Hepatic stellate cell (primary cell): Measurements from ENCODE around the gene ABCD3.
"Not testable (repeated sequence)": the region's sequence is repeated elsewhere in the genome, so short reads cannot be mapped to it uniquely, and the experiment has no call there.

Source experiments
- DNase-seq: peaks from one replicate; pipeline ENCODE4 v3.0.0; 2011; ENCODE audit warnings: low spot score

ABCD3 gene

DNA sequence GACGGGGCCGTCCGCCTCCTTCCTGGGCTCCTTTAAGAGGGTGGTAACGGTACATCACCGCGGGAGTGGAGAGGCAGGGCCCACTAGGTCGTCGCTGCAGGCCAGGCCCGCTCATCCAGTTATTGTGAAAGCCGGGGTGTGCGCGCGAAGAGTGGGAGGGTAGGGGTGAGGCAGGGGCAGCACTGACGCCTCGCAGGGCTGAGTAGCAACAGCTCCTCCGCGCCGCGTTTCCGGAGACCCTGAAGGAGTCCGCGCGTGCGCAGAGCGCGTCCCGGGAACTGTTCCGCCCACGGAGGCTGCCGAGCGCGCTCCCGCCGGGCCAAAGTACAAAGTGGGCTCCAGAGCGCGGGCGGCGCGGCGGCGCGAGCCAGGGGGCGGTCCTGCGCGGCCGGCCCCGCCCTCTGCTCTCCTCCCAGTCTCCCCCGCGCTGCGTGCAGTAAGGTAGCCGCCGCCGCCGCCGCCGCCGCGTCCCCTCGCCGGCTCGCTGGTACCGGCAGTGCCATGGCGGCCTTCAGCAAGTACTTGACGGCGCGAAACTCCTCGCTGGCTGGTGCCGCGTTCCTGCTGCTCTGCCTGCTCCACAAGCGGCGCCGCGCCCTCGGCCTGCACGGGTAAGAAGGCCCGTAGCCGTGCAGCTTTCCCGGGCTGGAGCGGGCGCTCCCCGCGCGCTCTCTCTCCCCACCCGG, at the start of gene ABCD3:
ABCD3 (plus strand) TSS at position 412 of the 686 bp plus-strand sequence; CDS start at position 502, 90 bp downstream.
- peak; percentile 92 for DNase-seq

DNA sequence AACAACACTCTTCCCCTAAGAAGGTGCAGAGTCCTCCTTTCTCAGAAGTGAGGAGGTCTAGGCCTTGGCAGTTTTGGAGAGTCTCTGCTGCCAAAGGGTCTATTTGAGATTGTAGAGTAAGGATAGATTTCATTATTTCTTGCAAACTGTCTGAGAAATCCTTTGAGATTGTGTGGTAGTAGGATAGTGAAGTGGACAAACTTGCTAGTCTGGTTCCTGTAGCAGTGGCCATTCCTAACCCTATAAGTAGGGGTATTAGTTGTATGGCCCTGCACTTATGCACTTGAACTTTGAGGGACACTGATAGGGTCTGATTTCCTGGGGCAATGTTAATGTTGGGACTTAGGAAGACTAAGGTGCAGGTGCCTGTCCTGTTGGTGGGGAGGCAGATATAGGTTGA, 45.4 kb upstream of the ABCD3 start:
- not testable (repeated sequence) for DNase-seq

DNA sequence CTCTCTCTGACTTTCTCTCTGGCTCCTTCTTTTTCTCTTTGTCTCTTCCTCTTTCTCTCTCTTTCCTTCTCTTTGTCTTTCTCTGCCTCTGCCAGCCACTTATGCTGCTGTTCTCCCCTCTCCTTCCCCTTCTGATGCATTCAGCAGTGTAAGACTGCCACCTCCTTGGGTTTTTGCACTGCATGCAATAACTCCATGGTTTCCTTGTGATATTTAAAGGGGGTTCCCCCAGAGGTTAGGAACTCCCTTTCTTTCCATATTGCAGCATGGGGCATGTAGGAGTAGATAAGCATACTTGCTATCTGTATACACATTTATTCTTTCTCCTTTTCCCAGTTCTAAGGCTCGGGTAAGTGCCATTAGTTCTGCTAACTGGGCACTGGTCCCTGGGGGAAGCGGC, 44.9 kb upstream of the ABCD3 start:
- not testable (repeated sequence) for DNase-seq

DNA sequence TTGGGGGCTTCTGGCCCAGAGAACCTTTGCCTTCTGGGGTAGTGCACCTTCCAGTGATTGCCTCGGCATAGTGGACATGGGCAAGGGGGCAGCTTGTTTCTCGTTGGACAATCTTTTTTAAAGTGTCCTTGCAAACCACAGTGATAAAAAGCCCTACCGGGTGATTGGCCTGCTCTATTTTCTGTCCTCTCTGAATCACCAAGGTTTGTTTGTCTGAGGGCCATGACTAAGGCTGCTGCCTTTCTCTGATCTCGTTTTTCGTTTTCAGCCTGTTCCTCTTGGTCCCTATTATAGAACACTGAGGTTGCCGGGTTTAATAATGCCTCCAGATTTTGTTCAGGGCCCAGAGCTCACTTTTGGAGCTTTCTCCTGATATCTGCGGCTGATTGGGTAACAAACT, 42.5 kb upstream of the ABCD3 start:
- DNase-seq, result not testable (repeated sequence)

DNA sequence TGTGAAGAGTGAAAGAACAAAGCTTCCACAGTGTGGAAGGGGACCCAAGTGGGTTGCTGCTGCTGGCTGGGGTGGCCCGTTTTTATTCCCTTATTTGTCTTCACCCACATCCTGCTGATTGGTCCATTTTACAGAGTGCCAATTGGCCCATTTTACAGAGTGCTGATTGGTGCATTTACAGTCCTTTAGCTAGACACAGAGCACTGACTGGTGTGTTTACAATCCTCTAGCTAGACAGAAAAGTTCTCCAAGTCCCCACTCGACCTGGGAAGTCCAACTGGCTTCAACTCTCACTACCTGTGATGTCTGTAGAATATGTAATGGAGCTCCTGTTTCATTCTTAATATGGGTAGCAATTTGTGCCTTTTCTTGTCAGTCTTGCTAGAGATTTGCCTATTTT, 39.7 kb upstream of the ABCD3 start:
- not testable (repeated sequence) for DNase-seq

DNA sequence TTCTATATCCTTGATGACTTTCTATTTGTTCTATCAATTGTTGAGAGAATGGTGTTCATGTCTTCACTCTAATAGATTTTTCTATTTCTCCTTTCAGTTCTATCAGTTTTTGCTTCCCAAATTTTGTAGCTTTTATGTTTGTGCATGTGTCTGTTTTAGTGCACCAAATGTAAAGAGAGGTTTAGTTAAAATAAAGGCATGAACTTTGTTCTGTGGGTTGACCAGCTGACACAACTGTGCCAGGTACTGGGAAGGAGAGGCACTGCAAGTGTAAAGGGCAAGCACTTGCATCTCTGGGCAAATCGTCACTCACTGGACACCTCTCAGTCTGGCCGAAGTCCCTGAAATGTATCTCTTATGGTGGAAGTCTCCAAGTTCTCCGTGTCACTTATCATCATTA, 38.6 kb upstream of the ABCD3 start:
- no peak for DNase-seq

DNA sequence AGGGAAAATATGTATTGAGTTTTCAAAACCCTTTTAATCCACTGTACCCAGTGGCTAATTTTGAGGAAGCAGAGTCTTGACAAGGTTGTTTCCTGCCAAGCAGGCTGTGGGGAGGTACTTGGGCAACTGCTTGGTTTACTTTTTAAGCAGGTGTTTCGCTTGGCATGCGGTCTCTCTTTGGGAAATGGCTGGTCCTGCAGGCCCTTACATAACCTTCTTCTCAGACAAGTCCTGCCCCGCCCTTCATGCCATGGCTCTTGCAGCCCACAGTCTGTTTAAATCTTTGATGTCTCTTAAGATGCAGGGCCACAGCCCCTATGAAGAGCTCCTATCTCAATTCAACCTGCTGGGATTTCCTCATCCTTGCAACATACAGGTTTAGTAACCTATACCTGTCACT, 36.0 kb upstream of the ABCD3 start:
- no peak for DNase-seq

DNA sequence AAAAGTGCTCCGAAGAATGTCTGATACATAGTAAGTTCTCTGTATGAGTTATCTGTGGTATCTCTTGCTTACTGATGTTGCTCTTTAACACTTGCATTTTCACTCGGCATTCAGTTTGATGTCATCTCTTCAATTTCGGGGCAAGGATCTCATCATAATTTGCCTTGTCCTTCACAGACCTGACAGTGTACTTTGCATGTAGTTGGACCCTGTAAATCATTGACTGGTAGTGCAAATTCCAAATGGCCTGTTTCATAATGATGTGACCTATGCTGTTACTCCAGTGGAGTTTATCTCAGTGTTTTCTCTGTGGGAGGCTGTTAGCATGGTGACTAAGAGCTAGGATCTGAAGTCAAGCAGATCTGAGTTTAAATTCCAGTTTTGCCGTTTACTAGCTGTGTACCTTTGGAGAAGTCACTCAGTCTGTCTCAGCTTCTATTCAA, 34.2 kb upstream of the ABCD3 start:
- DNase-seq, result peak; percentile 11

DNA sequence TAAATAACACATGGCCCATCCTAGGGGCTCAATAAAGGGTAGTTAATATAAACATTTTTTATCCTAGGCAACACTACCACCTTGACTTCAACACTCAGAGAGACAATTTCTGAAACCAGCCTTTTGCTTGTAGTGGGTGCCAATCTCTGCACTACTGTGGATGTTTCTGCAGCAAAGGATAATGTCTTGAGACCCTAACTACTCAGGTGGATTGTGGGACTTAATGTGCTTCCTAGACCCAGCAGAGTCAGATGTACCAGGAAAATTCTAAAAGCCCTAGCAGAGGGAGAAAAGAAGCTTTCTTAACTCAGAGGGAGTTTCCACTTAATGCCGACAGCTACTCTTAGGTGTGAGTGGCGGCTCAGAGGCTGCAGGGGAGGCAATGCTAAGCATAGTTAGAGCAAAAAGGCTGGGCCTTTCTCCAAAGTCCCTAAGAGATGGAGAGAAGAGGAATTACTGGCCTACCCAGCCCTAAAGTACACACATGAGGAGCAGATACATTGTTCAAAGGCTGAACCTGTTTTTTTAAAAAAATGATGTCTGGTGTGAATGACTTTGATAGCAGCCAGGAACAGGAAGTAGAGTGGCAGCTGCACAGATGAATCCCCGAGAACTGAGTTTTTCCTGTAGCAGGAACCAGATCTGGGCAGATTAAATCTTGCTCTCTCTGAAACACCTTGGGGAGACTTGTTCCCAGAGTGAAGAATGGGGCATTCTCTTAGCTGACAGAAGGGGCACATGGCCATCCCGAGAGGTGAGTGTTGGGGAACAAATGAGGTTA, 33.5 kb upstream of the ABCD3 start:
- no peak for DNase-seq

DNA sequence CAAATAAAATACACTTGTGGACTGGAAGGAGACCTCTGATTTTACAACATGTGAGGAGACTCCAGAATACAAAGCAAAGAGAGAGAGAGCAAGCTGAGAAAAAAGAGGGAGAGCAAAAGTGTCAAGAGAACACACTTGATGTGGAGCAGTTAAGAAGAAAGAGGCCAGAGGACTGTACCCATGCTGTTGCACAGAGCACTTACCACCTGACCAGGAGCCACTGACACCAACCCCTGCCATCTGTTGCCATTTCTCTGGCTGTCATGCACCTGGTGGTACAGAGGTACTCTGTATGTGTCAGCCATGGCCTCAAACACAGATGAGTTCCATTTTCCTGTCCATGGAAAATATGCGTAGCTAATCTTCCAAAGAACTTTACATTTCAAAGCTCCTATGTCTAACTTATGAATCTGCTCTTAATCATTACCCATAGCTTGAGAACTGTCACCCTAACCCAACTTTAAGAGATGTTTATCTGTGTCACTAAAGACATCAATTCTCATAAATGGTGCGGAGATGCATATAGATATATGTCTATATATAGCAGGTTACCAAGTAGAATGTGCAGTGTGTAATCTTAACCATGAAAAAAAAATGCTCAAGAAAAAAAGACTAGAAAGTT, 32.8 kb upstream of the ABCD3 start:
- DNase-seq, result no peak

DNA sequence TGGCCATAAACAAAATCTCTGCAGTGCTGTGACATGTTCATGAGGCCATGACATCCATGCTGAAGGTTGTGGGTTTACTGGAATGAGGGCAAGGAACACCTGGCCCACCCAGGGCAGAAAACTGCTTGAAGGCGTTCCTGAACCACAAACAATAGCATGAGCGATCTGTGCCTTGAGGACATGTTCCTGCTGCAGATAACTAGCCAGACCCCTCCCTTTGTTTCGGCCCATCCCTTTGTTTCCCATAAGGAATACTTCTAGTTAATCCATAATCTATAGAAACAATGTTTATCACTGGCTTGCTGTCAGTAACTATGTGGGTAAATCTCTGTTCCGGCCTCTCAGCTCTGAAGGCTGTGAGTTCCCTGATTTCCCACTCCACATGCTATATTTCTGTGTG, 28.9 kb upstream of the ABCD3 start:
- no peak for DNase-seq

DNA sequence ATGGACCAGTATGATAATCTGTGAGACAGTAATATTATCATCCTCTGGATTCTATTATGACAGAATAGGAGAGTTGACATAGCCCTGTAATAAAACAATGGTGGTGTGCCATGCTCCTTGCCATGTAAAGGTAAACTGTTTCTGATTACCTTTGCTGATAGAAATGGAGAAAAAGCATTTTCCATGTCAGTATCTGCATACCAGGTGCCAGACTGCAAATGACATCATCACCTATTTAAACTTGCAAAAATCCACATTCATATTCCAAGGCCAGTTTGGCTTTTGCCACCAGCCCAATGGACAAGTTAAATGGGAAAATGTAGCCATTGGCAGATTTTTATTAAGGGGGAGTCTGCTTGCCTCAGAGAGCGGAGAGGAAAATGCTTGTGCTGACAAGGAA, 23.9 kb upstream of the ABCD3 start:
- DNase-seq, result no peak

DNA sequence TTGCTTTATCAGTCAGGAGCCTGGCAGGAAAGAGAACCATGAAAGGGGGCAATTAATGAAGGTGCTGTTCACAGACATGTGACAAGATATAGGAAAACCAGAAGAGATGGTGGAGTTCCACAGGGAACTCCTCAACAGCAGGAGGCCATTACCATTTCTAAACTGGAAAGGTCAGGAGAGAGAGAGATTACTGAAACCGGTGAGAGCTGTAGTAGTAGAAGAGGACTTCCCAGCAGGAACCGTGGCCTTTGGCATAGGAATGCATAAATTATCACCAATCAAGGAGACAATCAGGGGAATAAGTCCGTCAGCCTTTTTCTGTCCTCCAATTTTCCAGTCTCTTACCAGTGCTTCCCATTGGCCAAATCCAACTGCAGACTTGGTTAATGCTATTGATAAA, 23.0 kb upstream of the ABCD3 start:
- no peak for DNase-seq

DNA sequence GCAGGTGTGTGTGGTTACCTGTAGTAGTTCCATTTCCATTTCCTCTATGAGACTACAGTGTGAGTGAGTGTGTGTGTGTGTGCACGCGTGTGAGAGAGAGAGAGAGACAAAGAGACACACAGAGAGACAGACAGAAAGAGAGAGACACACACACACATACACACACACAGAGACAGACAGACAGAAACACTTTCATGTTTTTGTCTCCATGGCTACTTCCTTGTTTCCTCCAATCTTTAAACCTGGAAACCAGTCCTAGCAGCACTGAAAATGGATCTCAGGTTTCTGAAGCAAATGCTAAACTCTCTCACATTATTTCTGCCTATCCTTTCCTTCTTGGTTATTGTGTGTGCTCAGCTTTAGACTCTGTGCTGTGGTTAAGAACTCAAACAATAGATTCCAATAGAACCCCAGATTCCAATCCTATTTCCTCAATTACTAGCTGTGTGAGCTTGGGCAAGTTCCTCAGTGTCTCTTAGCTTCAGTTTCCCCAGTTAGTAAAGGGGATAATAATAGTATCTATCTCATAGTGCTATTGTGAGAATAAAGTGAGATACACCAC, 22.4 kb upstream of the ABCD3 start:
- no peak for DNase-seq

DNA sequence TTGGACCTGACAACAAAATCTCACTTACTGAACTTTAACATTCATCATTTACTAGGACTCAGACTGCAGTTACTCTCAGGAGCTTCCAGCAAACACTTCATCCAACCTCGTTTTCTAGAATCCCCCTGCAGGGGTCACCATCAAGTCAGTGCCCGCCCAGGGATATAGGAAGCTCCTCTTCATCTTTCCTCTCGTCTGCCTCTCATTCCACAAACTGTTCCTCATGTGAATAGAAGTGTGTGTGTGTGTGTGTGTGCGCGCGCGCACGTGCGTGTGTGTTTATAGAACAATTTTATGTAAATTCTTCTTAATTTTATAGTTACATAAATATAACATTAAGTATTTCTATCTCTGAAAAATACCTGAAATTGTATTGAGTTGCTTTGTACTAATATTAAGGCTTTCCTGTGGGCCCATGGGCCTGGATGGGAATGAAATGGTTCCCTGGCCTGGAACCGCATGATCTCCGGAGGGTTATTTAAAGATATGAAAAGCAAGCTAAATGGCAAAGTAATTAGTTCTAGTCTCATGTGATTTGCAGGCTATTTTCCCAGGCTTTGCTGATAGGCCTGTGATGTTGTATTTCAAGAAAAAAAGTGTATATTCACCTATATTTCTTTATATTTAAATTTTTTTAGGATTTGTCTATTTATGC, 21.7 kb upstream of the ABCD3 start:
- DNase-seq, result no peak

DNA sequence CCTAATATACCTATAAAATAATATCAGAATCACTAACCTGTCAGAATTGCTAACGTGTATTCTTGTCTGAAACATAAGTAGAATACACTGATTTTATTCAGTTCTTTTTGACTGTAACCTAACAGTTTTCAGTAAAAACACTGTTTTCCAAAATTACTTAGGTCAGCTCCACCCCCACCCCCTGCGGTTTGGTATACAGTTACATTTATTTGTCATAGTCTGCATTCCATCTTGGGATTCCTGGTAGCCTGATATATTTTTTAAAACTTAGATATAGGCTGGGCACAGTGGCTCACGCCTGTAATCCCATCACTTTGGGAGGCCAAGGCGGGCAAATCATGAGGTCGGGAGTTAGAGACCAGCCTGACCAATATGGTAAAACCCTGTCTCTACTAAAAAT, 19.8 kb upstream of the ABCD3 start:
- DNase-seq, result no peak

DNA sequence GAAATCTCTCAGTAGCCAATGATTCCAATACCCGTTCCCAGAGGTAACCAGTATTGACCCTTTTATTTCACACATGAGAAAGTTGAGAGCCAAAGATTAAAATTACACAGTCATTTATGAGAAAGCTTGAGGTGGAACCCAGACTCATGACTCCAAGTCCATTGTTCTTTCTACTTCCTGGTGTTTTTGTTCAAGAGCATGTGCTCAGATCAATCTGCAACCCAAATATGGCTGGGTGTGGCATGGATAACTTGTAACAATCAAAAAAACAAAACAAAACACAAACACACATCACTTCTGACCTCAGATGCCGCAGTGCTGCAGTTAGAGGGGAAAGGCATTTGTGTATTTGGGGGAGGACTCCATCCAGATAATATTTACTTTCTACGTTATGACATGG, 18.7 kb upstream of the ABCD3 start:
- no peak for DNase-seq

DNA sequence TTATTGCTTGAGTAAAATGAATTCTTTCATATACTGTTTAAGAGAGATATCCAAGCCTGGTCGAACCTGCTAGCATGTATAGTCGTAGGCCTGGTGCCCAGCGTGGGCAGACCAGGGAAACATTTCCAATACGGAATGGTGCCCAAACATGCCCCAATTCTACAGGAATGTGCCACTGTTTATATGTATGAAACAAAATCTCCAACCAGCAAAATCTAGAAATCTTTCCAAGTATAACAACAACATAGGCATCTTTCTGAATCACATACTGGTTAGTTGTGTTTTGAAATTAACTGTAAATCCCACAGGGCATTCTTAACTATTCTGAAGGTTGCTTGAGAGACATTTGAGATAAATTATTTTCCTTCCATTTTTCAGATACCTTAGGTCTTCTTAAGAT, 17.0 kb upstream of the ABCD3 start:
- DNase-seq, result no peak

DNA sequence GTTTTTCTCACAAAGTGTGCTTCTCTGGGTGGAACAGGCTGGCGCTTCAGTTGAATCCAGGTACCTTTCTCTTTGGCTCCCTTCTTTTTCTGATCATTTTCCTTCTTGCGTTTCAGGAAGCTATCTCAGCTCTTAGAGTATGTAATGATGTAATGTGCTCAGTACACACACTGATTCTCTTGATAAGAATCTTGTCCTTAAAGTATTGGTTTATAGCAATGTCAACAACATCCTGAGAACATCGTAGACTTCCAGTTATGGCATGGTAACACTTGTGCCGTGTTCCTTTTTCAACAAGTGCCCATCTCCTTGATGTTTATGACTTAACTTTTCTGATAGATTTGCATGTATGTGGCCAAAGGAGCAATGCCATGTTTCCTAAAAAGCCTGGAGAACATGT, 11.7 kb upstream of the ABCD3 start:
- no peak for DNase-seq

DNA sequence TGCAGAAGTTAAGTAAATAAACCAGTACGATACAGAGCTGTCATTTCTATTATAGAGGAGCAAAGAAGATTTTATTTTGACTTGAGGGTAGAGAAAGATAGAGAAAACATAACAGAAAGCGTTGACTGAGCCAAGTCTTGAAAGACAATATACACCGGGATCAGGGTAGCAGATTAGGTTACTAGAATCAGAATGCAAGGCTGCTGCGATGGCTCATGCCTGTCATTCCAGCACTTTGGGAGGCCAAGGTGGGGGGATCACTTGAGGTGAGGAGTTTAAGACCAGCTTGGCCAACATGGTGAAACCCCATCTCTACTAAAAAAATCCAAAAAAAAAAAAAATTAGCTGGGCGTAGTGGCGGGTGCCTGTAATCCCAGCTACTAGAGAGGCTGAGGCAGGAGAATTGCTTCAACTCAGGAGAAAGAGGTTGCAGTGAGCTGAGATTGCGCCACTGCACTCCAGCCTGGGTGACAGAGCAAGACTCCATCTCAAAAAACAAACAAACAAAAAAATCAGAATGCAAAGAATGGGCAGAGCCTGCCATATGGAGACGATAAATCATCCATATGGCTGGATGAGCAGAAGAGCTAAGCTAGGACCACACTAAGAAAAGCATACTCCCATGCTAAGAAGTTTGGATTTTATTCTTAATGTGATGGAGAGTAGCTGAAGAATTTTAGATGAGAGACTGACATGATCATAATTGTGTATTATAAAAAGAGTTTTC, 9.9 kb upstream of the ABCD3 start:
- no peak for DNase-seq

DNA sequence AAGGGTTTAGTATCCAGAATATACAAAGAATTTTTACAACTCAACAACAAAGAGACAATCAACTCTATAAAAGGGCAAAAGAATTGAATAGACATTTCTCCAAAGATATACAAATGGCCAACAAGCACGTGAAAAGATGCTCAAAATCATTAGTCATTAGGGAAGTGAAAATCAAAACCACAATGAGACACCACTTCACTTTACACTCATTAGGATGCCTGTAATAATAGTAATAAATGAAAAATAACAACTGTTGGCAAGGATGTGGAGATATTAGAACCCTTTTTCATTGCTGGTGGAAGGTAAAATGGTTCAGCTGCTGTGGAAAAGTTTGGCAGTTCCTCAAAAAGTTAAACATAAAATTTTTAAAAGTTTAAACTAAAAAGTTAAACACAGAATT, 7.0 kb upstream of the ABCD3 start:
- no peak for DNase-seq

DNA sequence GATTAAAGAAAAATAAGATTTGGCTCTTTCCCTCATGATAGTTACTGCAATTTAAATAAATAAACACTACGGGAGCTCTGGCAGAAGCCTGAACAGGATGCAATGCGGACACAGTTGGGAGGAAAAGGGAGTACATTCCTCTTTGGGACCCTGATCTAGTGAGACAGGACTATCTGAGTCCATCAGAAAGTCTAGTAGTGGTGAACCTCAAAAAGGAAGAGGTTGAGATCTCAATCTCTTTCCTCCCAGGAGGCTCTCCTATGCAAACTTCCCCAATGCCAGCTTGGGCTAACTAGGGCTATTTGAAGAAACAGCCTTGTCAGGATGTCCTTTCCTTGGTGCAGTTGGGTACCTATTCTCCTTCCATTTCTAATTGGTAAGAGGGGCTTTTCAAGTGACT, 4.9 kb upstream of the ABCD3 start:
- DNase-seq, result no peak
